ENCODE results near the gene C18orf32.
"Not testable (repeated sequence)": the region's sequence is repeated elsewhere in the genome, so short reads cannot be mapped to it uniquely, and the experiment has no call there.

Gene C18orf32

DNA sequence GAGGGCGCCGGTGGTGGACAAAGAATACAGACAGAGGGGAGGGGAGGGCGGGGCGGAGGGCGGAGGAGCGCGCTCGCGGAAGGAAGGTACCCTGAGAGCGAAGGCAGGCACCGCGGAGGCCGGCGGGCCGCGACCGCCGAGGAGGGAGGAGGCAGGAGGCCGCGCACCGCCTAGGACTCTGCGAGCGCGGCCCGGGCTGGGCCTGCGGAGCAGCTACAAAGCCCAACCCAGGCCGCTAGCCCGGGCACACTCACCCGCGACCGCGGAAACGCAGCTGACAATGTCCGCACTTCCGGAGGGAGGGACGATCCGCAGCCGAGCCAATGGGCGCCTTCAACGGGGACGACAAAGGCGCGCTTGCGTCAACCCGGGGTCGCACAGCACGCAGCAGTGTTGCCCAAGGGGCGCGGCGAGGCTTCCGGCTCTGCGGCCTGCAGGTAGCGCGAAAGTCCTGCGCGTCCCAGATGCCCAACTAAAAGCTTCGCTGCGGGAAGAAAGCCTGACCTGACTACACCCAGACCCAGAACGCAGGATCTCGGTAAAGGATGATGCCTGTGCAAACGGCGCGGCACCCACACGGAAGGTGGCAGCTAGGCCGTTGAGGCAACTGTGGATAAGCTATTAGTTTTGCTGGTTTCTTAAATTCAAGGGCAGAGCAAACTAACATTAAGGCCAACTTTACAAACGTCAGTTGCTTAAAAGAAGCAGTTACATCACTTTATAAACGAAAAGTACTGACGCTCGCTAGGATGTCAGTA, at the start of gene C18orf32:
C18orf32 (minus strand) TSS at position 282 of the 758 bp plus-strand sequence. CDS start 3,486 bp downstream, outside the sequence.
- peak; percentile 96 for DNase-seq

DNA sequence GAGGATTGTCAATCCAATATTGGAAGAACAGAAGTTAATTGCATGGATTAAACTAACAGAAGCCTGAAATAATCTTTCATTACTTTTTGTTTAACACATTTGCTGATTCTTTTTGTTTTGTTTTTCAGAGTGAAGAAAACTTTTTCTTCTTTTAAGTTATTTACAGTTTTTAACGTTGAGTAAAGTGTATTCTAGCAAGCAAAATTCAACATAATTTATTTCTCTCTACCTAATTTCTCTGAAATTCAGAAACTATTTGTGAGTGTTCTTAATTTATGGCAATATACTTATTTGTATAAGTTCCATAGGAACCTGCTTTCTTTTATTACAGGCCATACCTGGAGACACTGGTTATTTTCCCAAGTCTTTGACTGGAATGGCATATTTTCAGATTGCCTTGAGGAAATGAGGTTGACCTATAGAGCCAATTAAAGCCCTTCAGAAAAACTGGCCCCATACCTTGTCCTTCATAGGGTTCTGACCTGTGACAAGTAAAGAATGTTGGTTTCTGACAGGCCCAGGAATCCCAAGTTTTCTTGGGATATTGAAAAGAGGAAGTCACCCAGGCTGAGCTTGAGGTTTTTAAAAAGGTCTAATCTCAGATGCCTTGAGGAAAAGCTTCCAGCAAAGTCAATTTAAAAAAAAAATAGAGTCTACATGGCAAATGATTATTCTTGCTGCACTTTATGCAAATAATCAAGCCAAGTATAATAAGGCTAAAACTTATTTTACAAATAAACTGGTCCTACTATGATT, 48.0 kb upstream of the C18orf32 start:
- DNase-seq, result no peak

DNA sequence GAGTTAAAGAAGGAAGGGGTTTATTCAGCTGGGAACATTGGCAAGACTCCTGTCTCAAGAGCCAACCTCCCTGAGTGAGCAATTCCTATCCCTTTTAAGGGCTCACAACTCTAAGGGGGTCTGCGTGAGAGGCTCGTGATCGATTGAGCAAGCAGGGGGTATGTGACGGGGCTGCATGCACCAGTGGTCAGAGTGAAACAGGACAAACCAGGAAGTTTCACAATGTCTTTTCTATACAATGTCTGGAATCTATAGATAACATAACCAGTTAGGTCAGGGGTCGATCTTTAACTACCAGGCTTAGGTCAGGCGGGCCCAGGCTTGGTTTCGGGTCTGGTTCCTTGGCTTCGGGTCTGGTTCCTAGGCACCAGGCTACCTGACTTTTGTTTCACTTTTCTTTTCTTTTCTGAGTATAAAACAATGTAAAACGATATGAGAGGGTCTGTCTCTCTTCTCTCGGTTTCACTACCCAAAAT, 44.7 kb upstream of the C18orf32 start:
- no peak for DNase-seq

DNA sequence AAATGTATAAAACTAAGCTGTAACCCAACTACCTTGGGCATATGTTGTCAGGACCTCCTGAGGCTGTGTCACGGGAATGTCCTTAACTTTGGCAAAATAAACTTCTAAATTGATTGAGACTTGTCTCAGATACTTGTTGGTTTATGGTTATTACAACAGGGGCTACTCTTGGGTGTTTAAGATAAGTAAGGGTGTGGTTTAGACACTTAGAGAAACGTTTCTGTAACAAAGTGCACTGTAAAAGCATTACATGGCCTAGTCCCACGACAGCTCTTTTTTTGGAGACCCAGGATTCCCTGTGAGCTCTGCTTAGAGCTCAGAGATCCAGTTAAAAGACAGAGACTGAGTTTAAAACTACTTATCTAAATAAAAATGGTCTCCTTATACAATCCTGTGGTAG, 42.6 kb upstream of the C18orf32 start:
- no peak for DNase-seq

DNA sequence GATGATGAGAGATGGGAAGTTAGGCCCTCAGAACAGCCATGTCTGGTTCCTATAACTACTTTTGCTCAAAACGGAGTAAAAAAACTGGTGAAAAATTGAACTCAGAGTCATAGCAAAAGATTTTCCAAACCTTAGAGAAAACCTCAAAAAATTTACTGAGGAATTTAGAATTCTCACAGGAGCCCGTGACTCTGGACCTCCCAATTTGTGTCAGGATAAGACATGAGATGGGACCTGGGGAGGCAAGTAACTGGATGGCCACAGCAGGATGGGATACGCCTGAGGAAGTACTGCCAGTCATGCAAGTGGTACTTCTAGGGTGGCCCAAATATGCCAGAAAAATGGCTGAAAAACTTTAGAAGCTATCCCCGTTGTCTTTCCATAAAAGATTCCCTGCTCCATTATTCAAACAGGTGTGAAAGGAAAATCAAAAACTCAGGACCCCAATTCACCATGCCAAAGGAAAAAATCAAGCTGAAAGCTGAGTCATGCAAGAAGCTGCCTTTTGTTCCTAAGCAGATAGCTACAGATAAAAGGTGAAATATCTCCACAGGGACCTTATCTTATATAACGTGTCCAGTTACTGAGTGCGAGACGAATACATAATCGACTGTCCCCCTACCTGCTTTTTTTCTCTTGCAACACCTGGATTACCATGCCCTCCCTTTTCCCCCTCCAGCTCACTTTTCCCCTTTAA, 40.7 kb upstream of the C18orf32 start:
- no peak for DNase-seq

DNA sequence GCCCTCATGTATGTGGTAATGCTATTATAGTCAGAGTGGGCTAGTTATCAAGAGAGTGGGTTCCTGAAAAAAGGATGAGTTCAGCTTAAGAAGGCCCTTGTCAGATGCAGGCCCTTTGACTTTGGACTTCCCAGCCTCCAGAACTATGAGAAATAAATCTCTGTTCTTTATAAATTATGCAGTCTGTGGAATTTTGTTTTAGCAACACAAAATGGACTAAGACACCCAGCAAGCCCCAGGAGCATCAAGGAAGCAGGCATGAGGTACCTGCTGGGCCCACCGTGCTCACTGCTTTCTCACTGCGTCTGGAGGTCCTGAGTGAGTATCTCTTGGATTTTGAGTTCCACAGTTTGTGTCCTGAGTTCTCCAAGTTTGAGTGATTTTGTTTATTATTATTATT, 38.9 kb upstream of the C18orf32 start:
- DNase-seq, result no peak

DNA sequence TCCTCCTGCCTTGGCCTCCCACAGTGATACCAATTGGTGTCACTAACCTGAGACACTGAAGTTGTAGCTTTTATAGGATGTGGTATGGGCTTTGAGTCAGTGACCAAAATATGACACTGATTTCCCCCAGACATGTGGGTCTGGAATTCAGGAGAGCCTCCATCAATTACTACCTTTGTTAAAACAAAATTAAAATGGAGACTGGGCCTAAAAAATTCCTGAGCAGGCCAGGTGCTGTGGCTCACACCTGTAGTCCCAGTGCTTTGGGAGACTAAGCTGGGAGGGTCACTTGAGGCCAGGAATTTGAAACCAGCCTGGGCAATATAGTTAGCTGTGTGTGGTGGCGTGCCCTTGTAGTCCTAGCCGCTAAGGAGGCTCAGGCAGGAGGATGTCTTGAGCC, 37.9 kb upstream of the C18orf32 start:
- DNase-seq, result no peak

DNA sequence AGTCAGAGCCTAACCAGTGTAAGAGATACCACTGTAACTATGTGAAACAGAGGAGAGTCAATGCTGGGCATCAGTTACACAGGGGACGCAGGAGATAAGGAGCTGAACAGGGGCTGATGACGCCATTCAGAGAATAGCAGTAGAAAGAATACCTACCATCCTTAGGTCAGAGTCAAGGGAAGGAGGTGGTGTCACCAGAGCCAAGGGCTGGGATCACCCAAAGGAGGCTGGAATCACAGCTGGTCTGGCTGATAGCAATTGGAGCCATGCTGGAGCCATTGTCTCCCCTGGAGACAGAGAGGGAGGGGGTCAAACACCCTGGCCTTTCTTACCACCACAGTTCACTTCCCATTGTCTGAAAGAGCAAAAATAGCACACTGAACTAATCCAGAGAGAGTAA, 37.3 kb upstream of the C18orf32 start:
- no peak for DNase-seq

DNA sequence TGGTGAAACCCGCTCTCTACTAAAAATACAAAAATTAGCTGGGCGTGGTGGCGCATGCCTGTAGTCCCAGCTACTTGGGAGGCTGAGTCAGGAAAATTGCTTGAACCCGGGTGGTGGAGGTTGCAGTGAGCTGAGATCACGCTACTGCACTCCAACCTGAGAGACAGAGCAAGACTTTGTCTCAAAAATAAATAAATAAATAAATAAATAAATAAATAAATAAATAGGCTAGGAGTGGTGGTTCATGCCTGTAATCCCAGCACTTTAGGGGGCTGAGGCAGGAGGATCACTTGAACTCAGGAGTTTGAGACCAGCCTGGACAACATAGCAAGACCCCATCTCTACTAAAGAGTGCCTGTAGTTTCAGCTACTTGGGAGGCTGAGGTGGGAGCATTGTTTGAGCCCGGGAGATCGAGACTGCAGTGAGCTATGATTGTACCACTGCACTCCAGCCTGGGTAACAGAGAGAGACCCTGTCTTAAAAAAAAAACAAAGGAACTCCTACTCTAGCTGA, 36.6 kb upstream of the C18orf32 start:
- DNase-seq, result not testable (repeated sequence)

DNA sequence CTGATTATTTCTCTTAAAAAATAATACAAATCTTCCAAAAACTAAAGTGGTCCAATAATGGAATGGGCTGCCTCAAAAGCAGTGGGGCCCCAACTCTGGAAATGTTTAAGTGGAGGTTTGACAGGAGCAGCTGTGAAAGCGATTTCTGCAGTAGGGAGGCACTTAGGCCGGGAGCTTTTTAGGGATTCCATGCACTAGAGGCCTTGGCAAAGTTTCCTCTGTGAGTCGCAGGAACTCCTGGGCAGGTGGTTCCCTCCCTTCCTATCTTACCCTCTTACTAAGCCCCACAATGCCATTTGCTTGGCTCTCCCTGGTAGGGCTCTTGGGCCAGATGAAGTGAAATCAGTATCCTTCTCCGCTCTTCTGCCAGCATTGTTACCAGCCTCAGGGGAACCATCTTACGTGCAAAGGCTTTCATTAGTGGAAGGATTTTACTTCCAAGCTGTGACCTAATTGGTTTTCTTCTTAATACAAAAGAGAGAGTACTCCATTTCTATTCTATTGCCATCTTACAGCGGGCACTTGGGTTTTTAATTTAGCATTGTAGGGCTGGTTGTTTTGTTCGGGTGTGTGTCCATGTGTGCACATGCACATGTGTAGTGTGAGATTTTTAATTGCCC, 34.3 kb upstream of the C18orf32 start:
- DNase-seq, result no peak

DNA sequence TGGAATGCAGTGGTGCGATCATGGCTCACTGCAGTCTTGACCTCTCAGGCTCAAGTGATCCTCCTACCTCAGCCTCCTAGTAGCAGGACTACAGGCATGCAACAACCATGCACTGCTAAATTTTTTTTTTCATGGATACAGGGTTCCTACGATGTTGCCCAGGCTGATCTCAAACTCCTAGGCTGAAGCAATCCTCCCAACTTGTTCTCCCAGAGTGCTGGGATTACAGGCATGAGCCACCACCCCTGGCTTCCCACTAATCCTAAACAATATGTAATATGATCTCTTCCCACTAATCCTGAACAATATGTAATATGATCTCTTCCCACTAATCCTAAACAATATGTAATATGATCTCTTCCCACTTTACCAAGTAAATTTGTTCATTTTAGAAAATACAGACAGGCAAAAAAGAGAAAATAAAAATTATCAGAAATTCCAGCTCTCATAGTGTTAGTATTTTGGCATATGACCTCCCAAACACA, 33.7 kb upstream of the C18orf32 start:
- no peak for DNase-seq

DNA sequence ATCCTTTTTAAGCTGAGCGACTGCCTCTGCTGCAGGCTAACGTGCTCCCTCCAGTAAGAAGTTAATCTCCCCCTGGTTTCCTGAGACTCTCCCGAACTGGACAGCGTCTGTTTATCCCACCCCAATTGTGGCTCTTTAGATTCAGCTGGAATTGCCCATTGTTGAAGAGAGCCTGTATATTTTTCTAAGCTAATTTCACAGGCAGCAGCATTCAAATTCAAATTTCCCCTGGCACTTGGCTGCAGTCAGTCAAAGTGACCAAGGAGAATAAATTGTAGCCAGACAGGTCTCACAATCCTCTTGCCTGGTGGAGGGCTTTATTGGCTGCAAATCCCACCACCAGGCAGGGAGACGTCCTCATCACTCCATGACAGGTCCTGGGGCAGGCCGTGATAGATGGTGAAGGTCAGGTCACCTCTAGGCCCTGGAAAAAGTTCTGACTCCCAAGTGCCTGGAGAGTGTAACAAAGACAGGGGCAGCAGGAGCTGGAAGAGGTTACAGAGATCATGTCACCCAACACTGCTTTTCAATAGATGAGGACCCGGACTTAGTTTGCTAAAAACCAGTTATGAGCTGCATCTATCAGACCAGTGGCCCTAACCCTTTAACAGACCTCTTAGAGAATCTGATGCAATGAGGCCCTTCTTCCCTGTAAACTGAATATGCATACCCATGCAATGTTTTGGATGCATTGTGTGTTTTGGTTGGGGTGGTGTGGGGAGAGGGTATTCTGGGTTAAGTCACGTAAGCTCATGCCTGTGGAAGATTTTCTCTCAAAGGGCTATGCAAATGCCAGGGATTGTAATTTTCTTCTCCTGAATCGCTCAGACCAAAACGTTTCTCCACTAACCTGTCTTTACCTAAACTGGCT, 32.3 kb upstream of the C18orf32 start:
- no peak for DNase-seq

DNA sequence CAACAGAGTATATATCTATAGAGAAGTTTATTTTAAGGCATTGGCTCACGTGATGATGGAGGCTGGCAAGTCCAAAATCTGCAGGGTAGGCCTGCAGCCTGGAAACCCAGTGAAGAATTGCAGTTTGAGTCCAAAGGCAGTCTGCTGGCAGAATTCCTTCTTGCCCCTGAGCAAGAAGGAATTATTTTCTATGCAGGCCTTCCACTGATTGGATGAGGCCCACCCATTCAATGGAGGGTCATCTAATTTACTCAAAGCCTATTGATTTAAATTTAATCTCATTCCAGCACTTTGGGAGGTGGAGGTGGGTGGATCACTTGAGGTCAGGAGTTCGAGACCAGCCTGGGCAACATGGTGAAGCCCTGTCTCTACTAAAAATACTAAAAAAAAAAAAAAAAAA, 30.4 kb upstream of the C18orf32 start:
- no peak for DNase-seq

DNA sequence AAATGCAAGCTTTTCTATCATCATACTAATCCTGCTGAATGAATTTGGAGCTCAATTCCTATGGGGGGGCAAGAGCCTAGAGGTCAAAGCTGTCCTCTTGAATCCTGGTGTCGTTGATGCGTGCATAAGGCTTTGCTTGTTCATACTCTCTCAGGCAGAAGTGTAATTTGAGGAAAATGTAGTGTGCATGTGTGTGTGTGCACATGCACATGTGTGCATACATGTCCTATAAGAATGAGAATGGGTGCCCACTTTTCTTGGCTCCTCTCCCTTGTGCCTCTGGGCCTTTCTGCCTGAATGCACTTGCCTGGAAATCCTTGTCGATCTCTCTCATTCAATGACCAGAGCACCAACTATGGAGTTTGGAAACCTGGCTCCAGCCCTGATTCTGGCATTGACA, 28.5 kb upstream of the C18orf32 start:
- DNase-seq, result no peak

DNA sequence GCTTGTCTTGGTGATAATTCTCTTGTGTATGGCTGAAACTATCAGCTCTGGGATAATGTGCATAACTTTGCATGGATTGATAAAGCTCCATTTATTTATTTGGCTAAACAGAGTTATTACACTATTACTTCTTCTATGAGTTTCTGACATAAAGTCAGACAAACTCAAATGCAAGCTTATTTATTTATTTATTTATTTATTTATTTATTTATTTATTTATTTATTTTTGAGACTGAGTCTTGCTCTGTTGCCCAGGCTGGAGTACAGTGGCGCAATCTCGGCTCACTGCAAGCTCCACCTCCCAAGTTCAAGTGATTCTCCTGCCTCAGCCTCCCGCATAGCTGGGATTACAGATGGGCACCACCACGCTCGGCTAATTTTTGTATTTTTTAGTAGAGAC, 28.0 kb upstream of the C18orf32 start:
- not testable (repeated sequence) for DNase-seq

DNA sequence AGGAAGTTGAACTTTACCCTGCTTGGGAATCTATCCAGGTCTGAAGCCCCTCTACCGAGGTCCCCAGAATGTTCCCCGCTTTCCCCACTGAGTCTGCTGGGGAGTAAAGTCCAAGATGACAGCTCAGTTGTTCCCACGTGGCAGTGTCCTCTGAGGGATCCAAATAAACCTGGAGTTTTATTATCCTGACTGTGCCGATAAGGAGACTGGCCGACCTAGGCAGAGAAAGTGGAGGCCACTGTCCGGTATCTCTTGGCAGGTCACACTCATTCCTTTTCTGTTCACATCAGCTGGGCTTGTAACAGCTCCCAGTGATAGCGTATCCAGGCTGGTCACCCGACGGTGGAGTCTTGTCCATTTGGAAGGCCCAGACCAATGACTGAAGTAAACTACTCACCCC, 27.5 kb upstream of the C18orf32 start:
- DNase-seq, result no peak

DNA sequence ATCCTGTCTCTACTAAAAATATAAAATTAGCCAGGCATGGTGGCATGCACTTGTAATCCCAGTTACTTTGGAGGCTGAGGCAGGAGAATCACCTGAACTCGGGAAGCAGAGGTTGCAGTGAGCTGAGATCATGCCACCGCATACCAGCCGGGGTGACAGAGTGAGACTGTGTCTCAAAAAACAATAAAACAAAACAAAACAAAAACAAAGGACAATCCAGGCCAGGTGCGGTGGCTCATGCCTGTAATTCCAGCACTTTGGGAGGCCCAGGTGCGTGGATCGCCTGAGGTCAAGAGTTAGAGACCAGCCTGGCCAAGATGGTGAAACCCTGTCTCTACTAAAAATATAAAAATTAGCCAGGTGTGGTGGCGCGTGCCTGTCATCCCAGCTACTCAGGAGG, 25.8 kb upstream of the C18orf32 start:
- DNase-seq, result not testable (repeated sequence)

DNA sequence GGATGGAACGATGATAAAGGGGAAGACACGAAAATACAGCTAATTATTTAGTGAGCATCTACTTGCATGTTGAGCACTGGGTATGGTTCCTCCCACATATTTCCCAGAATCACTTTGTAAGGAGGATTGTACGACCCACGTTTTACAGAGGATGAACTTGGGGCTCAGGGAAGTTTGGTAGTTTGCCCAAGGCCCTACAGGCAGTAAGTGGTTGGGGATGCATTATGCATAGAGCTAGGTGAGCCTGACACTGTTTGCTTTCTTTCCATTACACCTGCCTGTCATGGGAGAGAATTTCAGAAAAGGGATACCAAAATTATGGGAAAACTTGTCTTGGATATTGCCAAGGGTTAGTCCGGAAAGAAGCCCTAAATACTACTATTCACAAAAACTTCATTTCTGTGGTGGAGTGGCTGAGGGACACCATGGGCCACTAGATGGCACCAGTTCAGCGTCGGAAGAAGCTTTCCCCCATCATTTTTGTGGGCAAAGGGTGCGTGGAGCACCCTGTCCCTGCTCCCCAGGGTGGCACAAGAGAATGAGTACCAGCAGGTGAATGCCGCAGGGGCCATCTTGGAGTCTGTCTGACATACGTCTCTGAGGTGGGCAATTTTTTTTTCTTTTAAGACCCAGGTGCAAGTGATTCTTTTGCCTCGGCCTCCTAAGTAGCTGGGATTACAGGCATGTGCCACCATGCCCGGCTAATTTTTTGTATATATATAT, 23.5 kb upstream of the C18orf32 start:
- DNase-seq, result peak; percentile 56

DNA sequence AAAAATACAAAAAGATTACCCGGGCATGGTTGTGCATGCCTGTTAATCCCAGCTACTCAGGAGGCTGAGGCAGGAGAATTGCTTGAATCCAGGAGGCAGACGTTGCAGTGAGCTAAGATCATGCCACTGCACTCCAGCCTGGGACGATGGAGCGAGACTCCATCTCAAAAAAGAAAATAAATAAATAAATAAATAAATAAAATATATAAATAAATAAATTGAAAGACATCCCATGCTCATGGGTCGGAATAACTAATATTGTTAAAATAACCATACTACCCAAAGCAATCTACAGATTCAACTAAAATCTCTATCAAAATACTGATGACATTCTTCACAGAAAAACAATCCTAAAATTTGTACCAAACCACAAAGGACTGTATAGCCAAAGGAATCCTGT, 19.4 kb upstream of the C18orf32 start:
- DNase-seq, result not testable (repeated sequence)

DNA sequence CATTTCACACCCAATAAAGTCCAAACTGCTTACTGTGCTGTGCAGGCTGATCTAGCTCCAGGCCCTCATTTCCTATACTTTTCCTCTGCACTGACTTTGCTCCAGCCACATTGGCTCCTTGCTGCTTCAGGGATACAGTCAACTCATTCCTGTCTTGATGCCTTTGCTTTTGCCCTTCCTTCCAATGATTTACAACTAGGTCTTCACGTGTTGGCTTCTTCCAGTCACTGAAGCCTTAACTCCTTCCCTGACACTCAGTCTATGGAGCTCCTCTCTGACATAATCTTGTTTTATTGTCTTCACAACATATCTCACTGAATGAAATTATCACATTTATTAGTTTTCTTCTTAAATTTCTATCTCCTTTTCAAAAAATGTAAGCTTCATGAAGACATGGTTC, 16.9 kb upstream of the C18orf32 start:
- no peak for DNase-seq

All from femur (tissue), 1 donor.